K562 (cell line): ENCODE measurements around the gene ORMDL2. TPM values are rescaled to one million over a fixed set of nuclear protein-coding genes. Genes with fewer than 3 reads are reported as not detected.
A peak's percentile ranks its signal among the peaks of the same experiment; 100 is the strongest.

ENCODE experiments used
- ARID3A ChIP-seq: IDR thresholded peaks from 2 replicates; pipeline ENCODE4 v1.6.1; 2012; ENCODE audit warnings: low read depth, low read length, improper control_type of control experiment, borderline replicate concordance
- FOXK1 ChIP-seq: sonication (generic); formaldehyde crosslinking; IDR thresholded peaks from 2 replicates; pipeline ENCODE4 v1.8.0; 2022; ENCODE audit warnings: missing genetic modification reagents, mild to moderate bottlenecking, borderline replicate concordance
- KAT7 ChIP-seq: sonication (generic); formaldehyde crosslinking; IDR thresholded peaks from 2 replicates; pipeline ENCODE4 v1.8.0; 2022; ENCODE audit warnings: missing genetic modification reagents, mild to moderate bottlenecking, borderline replicate concordance
- PHF8 ChIP-seq: fragments of 200-600 bp; sonication (generic); IDR thresholded peaks from 2 replicates; pipeline ENCODE4 v1.6.1; 2012; ENCODE audit warnings: mixed run types, mild to moderate bottlenecking, inconsistent platforms, low read length, moderate library complexity, borderline replicate concordance
- POLR2B ChIP-seq: fragments of 450-650 bp; IDR thresholded peaks from 2 replicates; pipeline ENCODE4 v1.6.1; 2018; ENCODE audit warnings: low read depth; ENCODE audit not compliant: partially characterized antibody
- SRF ChIP-seq, 2 experiments: fragments of 250-450, 450-650 bp in 1 of 2; sonication (Bioruptor Pico) in 1 of 2; sonication (generic) in 1 of 2; formaldehyde crosslinking; IDR thresholded peaks; 2 replicates each; pipeline versions ENCODE4 v1.5.0 to v1.5.1; 2020 to 2022; ENCODE audit warnings: mild to moderate bottlenecking in 1 of 2, missing genetic modification reagents in 1 of 2
- TEAD1 ChIP-seq, 2 experiments: fragments of 450-650 bp in 1 of 2; sonication (generic) in 1 of 2; formaldehyde crosslinking; IDR thresholded peaks; 2 replicates each; pipeline versions ENCODE4 v1.4.0 to v1.8.0; 2020 to 2022; ENCODE audit warnings: mild to moderate bottlenecking in 2 of 2, missing genetic modification reagents in 1 of 2
- TEAD4 ChIP-seq, 2 experiments: sonication (generic) in 1 of 2; formaldehyde crosslinking in 1 of 2; IDR thresholded peaks; 2 replicates each; pipeline versions ENCODE4 v1.6.1 to v1.8.0; 2012 to 2022; ENCODE audit warnings: borderline replicate concordance in 1 of 2, inconsistent platforms in 1 of 2, low read length in 1 of 2, mild to moderate bottlenecking in 1 of 2, missing genetic modification reagents in 1 of 2
- ZNF740 ChIP-seq, 3 experiments: fragments of 200-800 bp in 1 of 3; sonication (Bioruptor generic) in 1 of 3; sonication (generic) in 1 of 3; formaldehyde crosslinking in 1 of 3; IDR thresholded peaks; 2 replicates each; pipeline versions ENCODE4 v1.6.1 to v1.8.0; 2016 to 2022; ENCODE audit warnings: mild to moderate bottlenecking in 2 of 3, missing compliant biosample characterization in 2 of 3, missing genetic modification characterization in 2 of 3, missing genetic modification reagents in 1 of 3
- ZNF785 ChIP-seq: fragments of 250-450 bp; sonication (Bioruptor Pico); IDR thresholded peaks from 2 replicates; pipeline ENCODE4 v1.4.0; 2020; ENCODE audit warnings: mild to moderate bottlenecking
- polyA plus RNA-seq, 8 experiments: library from polyadenylated mRNA; depleted of rRNA in 4 of 8; stranded (reverse) in 5 of 8; unstranded in 3 of 8; fragments of >200 nt; fragmentation: Nextera tagmentation in 2 of 8; fragmentation: Illumina TruSeq in 1 of 8; extraction: Ambion mirVana in 2 of 8; extraction: Trizol in 1 of 8; gene quantifications; 2 replicates each; pipeline versions ENCODE4 v1.2.1 to v1.2.3, GENCODE V29; 2011 to 2014; ENCODE audit warnings: inconsistent platforms in 1 of 8, missing spikeins in 1 of 8
- total RNA-seq, 7 experiments: library from RNA; depleted of rRNA in 6 of 7; stranded (reverse); fragments of >200 nt in 6 of 7; fragmentation: Illumina TruSeq in 2 of 7; extraction: Trizol in 2 of 7; gene quantifications; 2 replicates each; pipeline versions ENCODE4 v1.2.1 to v1.2.3, GENCODE V29; 2011 to 2021; ENCODE audit warnings: low replicate concordance in 1 of 7
- TF ChIP-seq, protein P1 (sequence below): fragments of 250-450 bp; sonication (Bioruptor Pico); IDR thresholded peaks from 2 replicates; pipeline ENCODE4 v1.5.0; 2021
- TF ChIP-seq, protein P2 (sequence below), 3 experiments: IDR thresholded peaks in 2 of 3; conservative IDR thresholded peaks in 1 of 3; 2 replicates each; pipeline ENCODE4 v1.5.1; 2011 to 2012; ENCODE audit warnings: low read length in 3 of 3, mild to moderate bottlenecking in 3 of 3, control low read depth in 2 of 3, improper control_type of control experiment in 1 of 3, inconsistent platforms in 1 of 3, low read depth in 1 of 3, mixed read lengths in 1 of 3, moderate library complexity in 1 of 3; ENCODE audit not compliant: insufficient read depth in 2 of 3

The ORMDL2 gene
- total and polyA plus RNA-seq, 9 of the 15 experiments (the other 6 are each of a cell fraction or from before 2014, with no cell fraction given): 9.9 to 113 (median 34.4) TPM

- TF ChIP-seq ARID3A: no peak
- peak; percentile 15 for TF ChIP-seq POLR2B
- no peak for TF ChIP-seq KAT7 (CRISPR knock-in tag)
- TF ChIP-seq, protein P1, sequence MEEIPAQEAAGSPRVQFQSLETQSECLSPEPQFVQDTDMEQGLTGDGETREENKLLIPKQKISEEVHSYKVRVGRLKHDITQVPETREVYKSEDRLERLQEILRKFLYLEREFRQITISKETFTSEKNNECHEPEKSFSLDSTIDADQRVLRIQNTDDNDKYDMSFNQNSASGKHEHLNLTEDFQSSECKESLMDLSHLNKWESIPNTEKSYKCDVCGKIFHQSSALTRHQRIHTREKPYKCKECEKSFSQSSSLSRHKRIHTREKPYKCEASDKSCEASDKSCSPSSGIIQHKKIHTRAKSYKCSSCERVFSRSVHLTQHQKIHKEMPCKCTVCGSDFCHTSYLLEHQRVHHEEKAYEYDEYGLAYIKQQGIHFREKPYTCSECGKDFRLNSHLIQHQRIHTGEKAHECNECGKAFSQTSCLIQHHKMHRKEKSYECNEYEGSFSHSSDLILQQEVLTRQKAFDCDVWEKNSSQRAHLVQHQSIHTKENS: no peak
- TF ChIP-seq, protein P2, sequence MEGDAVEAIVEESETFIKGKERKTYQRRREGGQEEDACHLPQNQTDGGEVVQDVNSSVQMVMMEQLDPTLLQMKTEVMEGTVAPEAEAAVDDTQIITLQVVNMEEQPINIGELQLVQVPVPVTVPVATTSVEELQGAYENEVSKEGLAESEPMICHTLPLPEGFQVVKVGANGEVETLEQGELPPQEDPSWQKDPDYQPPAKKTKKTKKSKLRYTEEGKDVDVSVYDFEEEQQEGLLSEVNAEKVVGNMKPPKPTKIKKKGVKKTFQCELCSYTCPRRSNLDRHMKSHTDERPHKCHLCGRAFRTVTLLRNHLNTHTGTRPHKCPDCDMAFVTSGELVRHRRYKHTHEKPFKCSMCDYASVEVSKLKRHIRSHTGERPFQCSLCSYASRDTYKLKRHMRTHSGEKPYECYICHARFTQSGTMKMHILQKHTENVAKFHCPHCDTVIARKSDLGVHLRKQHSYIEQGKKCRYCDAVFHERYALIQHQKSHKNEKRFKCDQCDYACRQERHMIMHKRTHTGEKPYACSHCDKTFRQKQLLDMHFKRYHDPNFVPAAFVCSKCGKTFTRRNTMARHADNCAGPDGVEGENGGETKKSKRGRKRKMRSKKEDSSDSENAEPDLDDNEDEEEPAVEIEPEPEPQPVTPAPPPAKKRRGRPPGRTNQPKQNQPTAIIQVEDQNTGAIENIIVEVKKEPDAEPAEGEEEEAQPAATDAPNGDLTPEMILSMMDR (IDR thresholded peaks at IDR 0.05 in 2 of 3, conservative IDR thresholded peaks at IDR 0.05 in 1 of 3; ENCODE audit: insufficient read depth in 2 of 3, low read depth in 1 of 3, low read length in 3 of 3): peak in 2 of 3 experiments; percentile 20 to 38; a peak in 2 of 6 replicates
- TF ChIP-seq FOXK1: no peak
- peak; percentile 82 to 96 for TF ChIP-seq TEAD1 (CRISPR knock-in tag; IDR thresholded peaks at IDR 0.05)
- no peak for TF ChIP-seq ZNF740 (CRISPR knock-in tag; IDR thresholded peaks at IDR 0.05)
- TF ChIP-seq ZNF740 (tag; IDR thresholded peaks at IDR 0.05): no peak
- no peak for TF ChIP-seq ZNF785 (CRISPR knock-in tag)
- no peak for TF ChIP-seq PHF8
- TF ChIP-seq SRF (CRISPR knock-in tag; IDR thresholded peaks at IDR 0.05): no peak
- peak; percentile 73 for TF ChIP-seq TEAD4 (IDR thresholded peaks at IDR 0.05; ENCODE audit: low read length)
- 0 out of 2 replicates have a peak, but pooled peaks have one; percentile 32 for TF ChIP-seq TEAD4 (CRISPR knock-in tag; IDR thresholded peaks at IDR 0.05; ENCODE audit: borderline replicate concordance)
Measured at GRCh38 chr12:55822228-55822627, 4.4 kb downstream of the ORMDL2 start (continued).
